WTC11 (cell line): ENCODE results near the gene ILK. TPM values are rescaled to one million over a fixed set of nuclear protein-coding genes. Genes with fewer than 3 reads are reported as not detected.

Experiments
- ATAC-seq: fragments of 200-7000 bp; cut with Tn5 transposase; 2 replicates; pipeline ENCODE4 v1.10.0; 2021; ENCODE audit warnings: mild to moderate bottlenecking, moderate library complexity
- CTCF ChIA-PET: fragments of 300-600 bp; sonication (Branson Sonifier 250); formaldehyde crosslinking; loops from one replicate; lab custom pipeline; 2021; ENCODE audit warnings: antibody characterized with exemption; lab: Charles Lee
- POLR2A ChIA-PET: fragments of 350-600 bp; sonication (Branson Sonifier 250); formaldehyde crosslinking; loops from one replicate; lab custom pipeline; 2021; ENCODE audit warnings: antibody characterized with exemption; lab: Charles Lee
- DNase-seq: peaks from one replicate; pipeline ENCODE4 v3.0.0; 2021; ENCODE audit warnings: low spot score
- H3K27ac Mint-ChIP-seq: 2 replicates; pipeline ENCODE4 v1.8.0; 2021; ENCODE audit warnings: mixed read lengths
- H3K27me3 Mint-ChIP-seq: 2 replicates; pipeline ENCODE4 v1.8.0; 2021; ENCODE audit warnings: low read depth, mild to moderate bottlenecking, moderate library complexity, mixed read lengths
- H3K36me3 Mint-ChIP-seq: 2 replicates; pipeline ENCODE4 v1.8.0; 2021; ENCODE audit warnings: mixed read lengths
- H3K4me1 Mint-ChIP-seq: 2 replicates; pipeline ENCODE4 v1.8.0; 2022; ENCODE audit warnings: mixed read lengths
- H3K4me3 Mint-ChIP-seq: 2 replicates; pipeline ENCODE4 v1.8.0; 2021; ENCODE audit warnings: mild to moderate bottlenecking, moderate library complexity, mixed read lengths
- H3K9me3 Mint-ChIP-seq: 2 replicates; pipeline ENCODE4 v1.8.0; 2021; ENCODE audit warnings: mixed read lengths
- FOXP1 ChIP-seq: sonication (generic); formaldehyde crosslinking; IDR thresholded peaks from 2 replicates; pipeline ENCODE4 v1.8.0; 2022; ENCODE audit warnings: missing genetic modification reagents, mild to moderate bottlenecking, moderate library complexity, borderline replicate concordance
- GTF2I ChIP-seq: fragments of 250-450 bp; sonication (Bioruptor Pico); conservative IDR thresholded peaks from 2 replicates; pipeline ENCODE4 v1.4.0; 2021; ENCODE audit warnings: mild to moderate bottlenecking
- IRF2 ChIP-seq: sonication (generic); formaldehyde crosslinking; IDR thresholded peaks from 2 replicates; pipeline ENCODE4 v1.8.0; 2022; ENCODE audit warnings: low read depth, missing genetic modification reagents, borderline replicate concordance
- JAZF1 ChIP-seq: fragments of 250-450 bp; sonication (Bioruptor Pico); IDR thresholded peaks from 2 replicates; pipeline ENCODE4 v1.9.0; 2021; ENCODE audit warnings: moderate library complexity, mild to moderate bottlenecking, inconsistent platforms
- KAT7 ChIP-seq: sonication (generic); formaldehyde crosslinking; IDR thresholded peaks from 2 replicates; pipeline ENCODE4 v1.8.1; 2023; ENCODE audit warnings: missing genetic modification reagents, mild to moderate bottlenecking, borderline replicate concordance
- NFATC4 ChIP-seq: fragments of 250-450 bp; sonication (Bioruptor Pico); IDR thresholded peaks from 2 replicates; pipeline ENCODE4 v1.9.0; 2021; ENCODE audit warnings: mild to moderate bottlenecking
- NR1H2 ChIP-seq: sonication (generic); formaldehyde crosslinking; IDR thresholded peaks from 2 replicates; pipeline ENCODE4 v1.9.0; 2021; ENCODE audit warnings: mild to moderate bottlenecking, moderate library complexity, missing genetic modification reagents
- TP53 ChIP-seq: sonication (generic); formaldehyde crosslinking; IDR thresholded peaks from 2 replicates; pipeline ENCODE4 v1.8.1; 2023; ENCODE audit warnings: mild to moderate bottlenecking, missing genetic modification reagents
- ZNF317 ChIP-seq: sonication (generic); formaldehyde crosslinking; IDR thresholded peaks from 2 replicates; pipeline ENCODE4 v1.8.1; 2023; ENCODE audit warnings: low read depth, mild to moderate bottlenecking, moderate library complexity, missing genetic modification reagents, borderline replicate concordance
- total RNA-seq: library from RNA; stranded (reverse); gene quantifications from 3 replicates; pipeline ENCODE4 v1.2.3, GENCODE V29; 2021
- TF ChIP-seq, protein P1 (sequence below): sonication (generic); formaldehyde crosslinking; IDR thresholded peaks from 2 replicates; pipeline ENCODE4 v1.8.0; 2022; ENCODE audit warnings: mild to moderate bottlenecking, missing genetic modification reagents
- TF ChIP-seq, protein P2 (sequence below): sonication (generic); formaldehyde crosslinking; IDR thresholded peaks from 2 replicates; pipeline ENCODE4 v1.8.1; 2023; ENCODE audit warnings: mild to moderate bottlenecking, moderate library complexity, missing genetic modification reagents
- TF ChIP-seq, protein P3 (sequence below): sonication (generic); formaldehyde crosslinking; IDR thresholded peaks from 2 replicates; pipeline ENCODE4 v1.8.0; 2022; ENCODE audit warnings: mild to moderate bottlenecking, missing genetic modification reagents
- TF ChIP-seq, protein P4 (sequence below): sonication (generic); formaldehyde crosslinking; IDR thresholded peaks from 2 replicates; pipeline ENCODE4 v1.8.0; 2023; ENCODE audit warnings: missing genetic modification reagents, mild to moderate bottlenecking, borderline replicate concordance
- TF ChIP-seq, protein P5 (sequence below): sonication (generic); formaldehyde crosslinking; IDR thresholded peaks from 2 replicates; pipeline ENCODE4 v1.8.0; 2023; ENCODE audit warnings: missing genetic modification reagents
- TF ChIP-seq, protein P6 (sequence below): sonication (generic); formaldehyde crosslinking; IDR thresholded peaks from 2 replicates; pipeline ENCODE4 v1.8.0; 2022; ENCODE audit warnings: missing genetic modification reagents
- TF ChIP-seq, protein P7 (sequence below): sonication (generic); formaldehyde crosslinking; IDR thresholded peaks from 2 replicates; pipeline ENCODE4 v1.8.1; 2022; ENCODE audit warnings: low read depth, missing genetic modification reagents, borderline replicate concordance

Gene ILK
- total RNA-seq, 1 experiment from 2014 or later: 97.7 TPM

DNA sequence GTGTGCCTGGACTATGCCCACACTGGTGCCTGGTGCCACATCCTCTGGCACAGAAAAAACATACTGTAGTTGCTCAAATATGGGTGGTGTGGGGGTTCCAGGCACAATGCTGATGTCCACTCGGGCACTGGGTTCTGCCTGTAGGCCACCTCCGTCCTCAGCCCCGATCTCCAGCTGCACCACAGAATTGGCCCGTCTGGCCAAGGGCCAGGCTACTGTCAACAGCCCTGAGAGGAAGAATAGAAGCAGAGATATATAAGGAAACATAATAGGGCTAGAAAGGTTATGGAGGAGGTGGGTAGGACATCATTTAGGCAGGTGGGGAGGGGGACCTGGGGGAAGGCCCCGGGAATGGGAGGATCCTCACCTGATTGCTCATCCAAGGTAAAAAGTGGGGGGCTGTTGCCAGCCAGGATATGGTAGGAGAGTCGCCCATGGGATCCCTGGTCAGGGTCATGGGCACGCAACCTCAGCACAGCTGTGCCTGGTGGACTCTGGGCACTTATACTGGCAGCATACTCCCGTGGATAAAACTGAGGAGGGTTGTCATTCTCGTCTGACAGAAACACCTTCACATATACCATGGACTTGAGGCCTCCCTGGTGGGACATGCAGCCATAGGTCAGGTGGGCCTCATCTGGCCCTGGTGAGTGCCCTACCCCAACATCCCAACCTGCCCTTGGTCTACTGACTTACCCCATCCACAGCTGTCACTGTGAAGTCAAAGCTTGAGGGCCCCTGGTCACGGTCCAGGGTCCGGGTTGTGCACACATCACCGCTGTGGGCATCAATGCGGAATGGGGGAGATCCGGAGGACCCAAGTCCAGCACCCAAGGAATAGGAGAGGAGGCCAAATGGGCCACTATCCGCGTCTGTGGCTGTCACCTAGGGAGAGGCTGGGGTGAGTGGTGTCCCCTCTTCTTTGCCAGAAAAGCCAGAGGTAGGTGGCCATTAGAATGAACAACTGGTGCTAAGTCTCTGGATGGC lies 30.1 kb downstream of the ILK start (continued):
- TF ChIP-seq, protein P1, sequence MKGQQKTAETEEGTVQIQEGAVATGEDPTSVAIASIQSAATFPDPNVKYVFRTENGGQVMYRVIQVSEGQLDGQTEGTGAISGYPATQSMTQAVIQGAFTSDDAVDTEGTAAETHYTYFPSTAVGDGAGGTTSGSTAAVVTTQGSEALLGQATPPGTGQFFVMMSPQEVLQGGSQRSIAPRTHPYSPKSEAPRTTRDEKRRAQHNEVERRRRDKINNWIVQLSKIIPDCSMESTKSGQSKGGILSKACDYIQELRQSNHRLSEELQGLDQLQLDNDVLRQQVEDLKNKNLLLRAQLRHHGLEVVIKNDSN (CRISPR knock-in tag): no peak
- no peak for TF ChIP-seq NFATC4 (CRISPR knock-in tag)
- TF ChIP-seq, protein P2, sequence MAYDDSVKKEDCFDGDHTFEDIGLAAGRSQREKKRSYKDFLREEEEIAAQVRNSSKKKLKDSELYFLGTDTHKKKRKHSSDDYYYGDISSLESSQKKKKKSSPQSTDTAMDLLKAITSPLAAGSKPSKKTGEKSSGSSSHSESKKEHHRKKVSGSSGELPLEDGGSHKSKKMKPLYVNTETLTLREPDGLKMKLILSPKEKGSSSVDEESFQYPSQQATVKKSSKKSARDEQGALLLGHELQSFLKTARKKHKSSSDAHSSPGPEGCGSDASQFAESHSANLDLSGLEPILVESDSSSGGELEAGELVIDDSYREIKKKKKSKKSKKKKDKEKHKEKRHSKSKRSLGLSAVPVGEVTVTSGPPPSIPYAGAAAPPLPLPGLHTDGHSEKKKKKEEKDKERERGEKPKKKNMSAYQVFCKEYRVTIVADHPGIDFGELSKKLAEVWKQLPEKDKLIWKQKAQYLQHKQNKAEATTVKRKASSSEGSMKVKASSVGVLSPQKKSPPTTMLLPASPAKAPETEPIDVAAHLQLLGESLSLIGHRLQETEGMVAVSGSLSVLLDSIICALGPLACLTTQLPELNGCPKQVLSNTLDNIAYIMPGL (CRISPR knock-in tag): no peak

DNA sequence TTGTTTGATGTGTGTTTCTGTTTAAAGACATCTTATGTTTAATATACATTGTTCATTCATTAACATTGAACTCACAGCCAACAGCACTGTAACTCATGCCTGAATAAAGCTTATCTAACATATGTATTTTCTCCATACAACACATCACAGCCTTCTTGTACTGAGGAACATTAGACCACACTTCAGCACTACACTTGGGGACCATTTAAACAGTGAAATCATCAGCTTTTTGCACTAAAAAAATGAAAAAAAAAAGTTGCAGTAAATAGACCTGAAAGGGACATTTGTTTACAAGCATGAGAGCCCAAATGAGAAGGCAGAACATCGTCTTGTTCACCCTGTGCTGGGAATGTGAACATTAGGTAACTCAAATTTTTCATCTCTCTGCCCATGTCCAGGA lies 31.0 kb downstream of the ILK start:
- POLR2A ChIA-PET: interaction anchor here (0.6 kb wide), 1 partner anchor 15 kb away, joined by 3 read pairs; the partner anchor contains the start of gene TPP1
- CTCF ChIA-PET: no interaction called here
- TF ChIP-seq, protein P3, sequence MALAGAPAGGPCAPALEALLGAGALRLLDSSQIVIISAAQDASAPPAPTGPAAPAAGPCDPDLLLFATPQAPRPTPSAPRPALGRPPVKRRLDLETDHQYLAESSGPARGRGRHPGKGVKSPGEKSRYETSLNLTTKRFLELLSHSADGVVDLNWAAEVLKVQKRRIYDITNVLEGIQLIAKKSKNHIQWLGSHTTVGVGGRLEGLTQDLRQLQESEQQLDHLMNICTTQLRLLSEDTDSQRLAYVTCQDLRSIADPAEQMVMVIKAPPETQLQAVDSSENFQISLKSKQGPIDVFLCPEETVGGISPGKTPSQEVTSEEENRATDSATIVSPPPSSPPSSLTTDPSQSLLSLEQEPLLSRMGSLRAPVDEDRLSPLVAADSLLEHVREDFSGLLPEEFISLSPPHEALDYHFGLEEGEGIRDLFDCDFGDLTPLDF (CRISPR knock-in tag): no peak
- TF ChIP-seq NR1H2 (CRISPR knock-in tag) (no peak), ZNF317 (CRISPR knock-in tag) (no peak), FOXP1 (CRISPR knock-in tag) (no peak), KAT7 (CRISPR knock-in tag) (no peak), JAZF1 (CRISPR knock-in tag) (no peak), TP53 (CRISPR knock-in tag) (no peak), GTF2I (no peak), IRF2 (no peak)
- TF ChIP-seq, protein P4, sequence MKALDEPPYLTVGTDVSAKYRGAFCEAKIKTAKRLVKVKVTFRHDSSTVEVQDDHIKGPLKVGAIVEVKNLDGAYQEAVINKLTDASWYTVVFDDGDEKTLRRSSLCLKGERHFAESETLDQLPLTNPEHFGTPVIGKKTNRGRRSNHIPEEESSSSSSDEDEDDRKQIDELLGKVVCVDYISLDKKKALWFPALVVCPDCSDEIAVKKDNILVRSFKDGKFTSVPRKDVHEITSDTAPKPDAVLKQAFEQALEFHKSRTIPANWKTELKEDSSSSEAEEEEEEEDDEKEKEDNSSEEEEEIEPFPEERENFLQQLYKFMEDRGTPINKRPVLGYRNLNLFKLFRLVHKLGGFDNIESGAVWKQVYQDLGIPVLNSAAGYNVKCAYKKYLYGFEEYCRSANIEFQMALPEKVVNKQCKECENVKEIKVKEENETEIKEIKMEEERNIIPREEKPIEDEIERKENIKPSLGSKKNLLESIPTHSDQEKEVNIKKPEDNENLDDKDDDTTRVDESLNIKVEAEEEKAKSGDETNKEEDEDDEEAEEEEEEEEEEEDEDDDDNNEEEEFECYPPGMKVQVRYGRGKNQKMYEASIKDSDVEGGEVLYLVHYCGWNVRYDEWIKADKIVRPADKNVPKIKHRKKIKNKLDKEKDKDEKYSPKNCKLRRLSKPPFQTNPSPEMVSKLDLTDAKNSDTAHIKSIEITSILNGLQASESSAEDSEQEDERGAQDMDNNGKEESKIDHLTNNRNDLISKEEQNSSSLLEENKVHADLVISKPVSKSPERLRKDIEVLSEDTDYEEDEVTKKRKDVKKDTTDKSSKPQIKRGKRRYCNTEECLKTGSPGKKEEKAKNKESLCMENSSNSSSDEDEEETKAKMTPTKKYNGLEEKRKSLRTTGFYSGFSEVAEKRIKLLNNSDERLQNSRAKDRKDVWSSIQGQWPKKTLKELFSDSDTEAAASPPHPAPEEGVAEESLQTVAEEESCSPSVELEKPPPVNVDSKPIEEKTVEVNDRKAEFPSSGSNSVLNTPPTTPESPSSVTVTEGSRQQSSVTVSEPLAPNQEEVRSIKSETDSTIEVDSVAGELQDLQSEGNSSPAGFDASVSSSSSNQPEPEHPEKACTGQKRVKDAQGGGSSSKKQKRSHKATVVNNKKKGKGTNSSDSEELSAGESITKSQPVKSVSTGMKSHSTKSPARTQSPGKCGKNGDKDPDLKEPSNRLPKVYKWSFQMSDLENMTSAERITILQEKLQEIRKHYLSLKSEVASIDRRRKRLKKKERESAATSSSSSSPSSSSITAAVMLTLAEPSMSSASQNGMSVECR (CRISPR knock-in tag): no peak
- TF ChIP-seq, protein P5, sequence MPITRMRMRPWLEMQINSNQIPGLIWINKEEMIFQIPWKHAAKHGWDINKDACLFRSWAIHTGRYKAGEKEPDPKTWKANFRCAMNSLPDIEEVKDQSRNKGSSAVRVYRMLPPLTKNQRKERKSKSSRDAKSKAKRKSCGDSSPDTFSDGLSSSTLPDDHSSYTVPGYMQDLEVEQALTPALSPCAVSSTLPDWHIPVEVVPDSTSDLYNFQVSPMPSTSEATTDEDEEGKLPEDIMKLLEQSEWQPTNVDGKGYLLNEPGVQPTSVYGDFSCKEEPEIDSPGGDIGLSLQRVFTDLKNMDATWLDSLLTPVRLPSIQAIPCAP (CRISPR knock-in tag): no peak
- TF ChIP-seq, protein P6, sequence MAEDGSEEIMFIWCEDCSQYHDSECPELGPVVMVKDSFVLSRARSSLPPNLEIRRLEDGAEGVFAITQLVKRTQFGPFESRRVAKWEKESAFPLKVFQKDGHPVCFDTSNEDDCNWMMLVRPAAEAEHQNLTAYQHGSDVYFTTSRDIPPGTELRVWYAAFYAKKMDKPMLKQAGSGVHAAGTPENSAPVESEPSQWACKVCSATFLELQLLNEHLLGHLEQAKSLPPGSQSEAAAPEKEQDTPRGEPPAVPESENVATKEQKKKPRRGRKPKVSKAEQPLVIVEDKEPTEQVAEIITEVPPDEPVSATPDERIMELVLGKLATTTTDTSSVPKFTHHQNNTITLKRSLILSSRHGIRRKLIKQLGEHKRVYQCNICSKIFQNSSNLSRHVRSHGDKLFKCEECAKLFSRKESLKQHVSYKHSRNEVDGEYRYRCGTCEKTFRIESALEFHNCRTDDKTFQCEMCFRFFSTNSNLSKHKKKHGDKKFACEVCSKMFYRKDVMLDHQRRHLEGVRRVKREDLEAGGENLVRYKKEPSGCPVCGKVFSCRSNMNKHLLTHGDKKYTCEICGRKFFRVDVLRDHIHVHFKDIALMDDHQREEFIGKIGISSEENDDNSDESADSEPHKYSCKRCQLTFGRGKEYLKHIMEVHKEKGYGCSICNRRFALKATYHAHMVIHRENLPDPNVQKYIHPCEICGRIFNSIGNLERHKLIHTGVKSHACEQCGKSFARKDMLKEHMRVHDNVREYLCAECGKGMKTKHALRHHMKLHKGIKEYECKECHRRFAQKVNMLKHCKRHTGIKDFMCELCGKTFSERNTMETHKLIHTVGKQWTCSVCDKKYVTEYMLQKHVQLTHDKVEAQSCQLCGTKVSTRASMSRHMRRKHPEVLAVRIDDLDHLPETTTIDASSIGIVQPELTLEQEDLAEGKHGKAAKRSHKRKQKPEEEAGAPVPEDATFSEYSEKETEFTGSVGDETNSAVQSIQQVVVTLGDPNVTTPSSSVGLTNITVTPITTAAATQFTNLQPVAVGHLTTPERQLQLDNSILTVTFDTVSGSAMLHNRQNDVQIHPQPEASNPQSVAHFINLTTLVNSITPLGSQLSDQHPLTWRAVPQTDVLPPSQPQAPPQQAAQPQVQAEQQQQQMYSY (CRISPR knock-in tag): no peak
- TF ChIP-seq, protein P7, sequence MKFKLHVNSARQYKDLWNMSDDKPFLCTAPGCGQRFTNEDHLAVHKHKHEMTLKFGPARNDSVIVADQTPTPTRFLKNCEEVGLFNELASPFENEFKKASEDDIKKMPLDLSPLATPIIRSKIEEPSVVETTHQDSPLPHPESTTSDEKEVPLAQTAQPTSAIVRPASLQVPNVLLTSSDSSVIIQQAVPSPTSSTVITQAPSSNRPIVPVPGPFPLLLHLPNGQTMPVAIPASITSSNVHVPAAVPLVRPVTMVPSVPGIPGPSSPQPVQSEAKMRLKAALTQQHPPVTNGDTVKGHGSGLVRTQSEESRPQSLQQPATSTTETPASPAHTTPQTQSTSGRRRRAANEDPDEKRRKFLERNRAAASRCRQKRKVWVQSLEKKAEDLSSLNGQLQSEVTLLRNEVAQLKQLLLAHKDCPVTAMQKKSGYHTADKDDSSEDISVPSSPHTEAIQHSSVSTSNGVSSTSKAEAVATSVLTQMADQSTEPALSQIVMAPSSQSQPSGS (CRISPR knock-in tag): no peak
- TF ChIP-seq, protein P2 (CRISPR knock-in tag): no peak
- ATAC-seq (no peak), DNase-seq (no peak)
- Mint-ChIP-seq H3K27me3 (peaks cover 28% of the 10 kb centered on the region), H3K36me3 (no peaks in the 10 kb centered on the region), H3K4me3 (no peak overlapping the region), H3K4me1 (peaks cover 6% of the 10 kb centered on the region; the same call in 1 of the 2 replicates), H3K9me3 (no peaks in the 10 kb centered on the region), H3K27ac (no peak overlapping the region)
